NB4 (cell line): Measurements from ENCODE around the gene ABHD13.

ENCODE experiments used
- DNase-seq: peaks from one replicate; pipeline ENCODE4 v3.0.0; 2010; ENCODE audit warnings: low read depth
- H3K4me3 ChIP-seq: one replicate; pipeline ENCODE4 v1.5.1; 2011; ENCODE audit warnings: mild to moderate bottlenecking, low read depth, low read length, moderate library complexity
- CTCF ChIP-seq: IDR thresholded peaks from one replicate; pipeline ENCODE4 v1.5.1; 2012; ENCODE audit warnings: low read depth, low read length
- MAX ChIP-seq: IDR thresholded peaks from 2 replicates; pipeline ENCODE4 v1.6.1; 2011; ENCODE audit warnings: low read depth, low read length
- MYC ChIP-seq: IDR thresholded peaks from 2 replicates; pipeline ENCODE4 v1.6.1; 2011; ENCODE audit warnings: low read depth, low read length
- POLR2A ChIP-seq: IDR thresholded peaks from 2 replicates; pipeline ENCODE4 v1.6.1; 2011; ENCODE audit warnings: mild to moderate bottlenecking; ENCODE audit not compliant: insufficient read length; ENCODE audit errors: extremely low read depth

Gene ABHD13

GRCh38 chr13:108218044-108218974 is at the start of gene ABHD13:
Gene ABHD13 (plus strand): TSS chr13:108218392. CDS start chr13:108229219, 10,827 bp downstream.
- peak; percentile 96 for DNase-seq
- peak within 1 kb of the TSS; percentile 91 for H3K4me3 ChIP-seq
- peak; percentile 76 for TF ChIP-seq POLR2A
- peak; percentile 15 for TF ChIP-seq MYC
- no peak for TF ChIP-seq CTCF
- TF ChIP-seq MAX: peak; percentile 2; the same call in 1 of the 2 replicates

GRCh38 chr13:108168929-108169328 is 49.3 kb upstream of the ABHD13 start:
- TF ChIP-seq POLR2A (no peak), MYC (no peak), MAX (no peak), CTCF (no peak)
- DNase-seq: no peak
- H3K4me3 ChIP-seq: no peak overlapping the region

GRCh38 chr13:108176685-108177274 is 41.4 kb upstream of the ABHD13 start:
- DNase-seq: peak; percentile 48
- no peak overlapping the region for H3K4me3 ChIP-seq

GRCh38 chr13:108178078-108178477 is 40.1 kb upstream of the ABHD13 start:
- DNase-seq: no peak
- TF ChIP-seq MAX (no peak), POLR2A (no peak), CTCF (no peak), MYC (no peak)
- H3K4me3 ChIP-seq: no peak overlapping the region

More at GRCh38 chr13:108176685-108177274, 41.4 kb upstream of the ABHD13 start:
- TF ChIP-seq CTCF (peak; percentile 58), MYC (no peak), POLR2A (no peak), MAX (0 out of 2 replicates have a peak, but pooled peaks have one; percentile 24)

- DNase-seq: no peak
- TF ChIP-seq POLR2A: no peak
- TF ChIP-seq MYC: no peak
- TF ChIP-seq MAX: no peak
- TF ChIP-seq CTCF: no peak
- no peak overlapping the region for H3K4me3 ChIP-seq
Observed at GRCh38 chr13:108182652-108183051, 35.5 kb upstream of the ABHD13 start.
